Measurements from ENCODE around the gene TRIM41. TPM values are rescaled to one million over a fixed set of nuclear protein-coding genes. Genes with fewer than 3 reads are reported as not detected.
"Not testable (repeated sequence)": the region's sequence is repeated elsewhere in the genome, so short reads cannot be mapped to it uniquely, and the experiment has no call there.

Gene TRIM41
- total RNA-seq, 1 donor from 2014 or later, result 17.5 TPM

GRCh38 chr5:181259974-181260719, 37.1 kb downstream of the TRIM41 start:
- H3K36me3 ChIP-seq (ENCODE audit: control insufficient read depth, insufficient read depth, low read length), result no peaks in the 10 kb centered on the region
- DNase-seq (ENCODE audit: low read depth), result no peak
- peak overlapping the region; percentile 67 for H3K4me3 ChIP-seq (ENCODE audit: low read depth, low read length)
- TF ChIP-seq CTCF (IDR thresholded peaks at IDR 0.05; ENCODE audit: insufficient read depth, low read length, poor library complexity, severe bottlenecking), result no peak
- H3K27me3 ChIP-seq (ENCODE audit: control insufficient read depth, insufficient read depth, low read length), result no peaks in the 10 kb centered on the region

DNA sequence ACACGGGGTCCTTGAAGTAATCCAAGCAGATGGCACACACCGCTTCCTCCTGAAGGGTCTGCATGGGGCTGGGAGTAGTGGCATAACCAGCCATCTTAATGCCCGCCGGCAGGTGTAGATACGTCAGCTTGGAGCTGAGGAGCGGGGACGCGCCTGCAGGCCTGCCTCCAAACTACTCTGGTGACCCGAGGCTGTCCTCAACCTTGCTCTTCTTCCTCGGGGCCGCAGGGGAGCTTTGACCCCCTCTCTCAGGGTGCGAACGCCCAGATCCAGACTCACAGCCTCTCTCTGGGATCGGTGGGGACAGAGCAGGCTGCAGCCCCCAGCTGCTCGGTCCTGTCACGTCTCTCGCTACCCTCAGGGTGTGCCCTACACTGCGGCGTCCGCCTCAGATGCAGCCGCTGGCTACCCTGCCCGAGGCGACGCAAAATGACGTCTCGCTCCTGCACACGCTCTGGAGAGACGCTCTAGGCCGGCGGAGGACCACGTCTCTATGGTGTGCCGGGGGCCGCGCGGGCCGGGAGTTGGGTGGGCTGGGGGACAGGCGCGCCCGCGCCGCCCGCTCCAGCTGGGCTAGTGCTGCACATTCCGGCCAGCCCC, 37.7 kb downstream of the TRIM41 start, which contains the start of gene TRIM52:
TRIM52 (minus strand) TSS at position 424 of the 600 bp plus-strand sequence; CDS start at position 94, 330 bp downstream.
- TF ChIP-seq CTCF (IDR thresholded peaks at IDR 0.05; ENCODE audit: insufficient read depth, low read length, poor library complexity, severe bottlenecking), result no peak
- DNase-seq (ENCODE audit: low read depth), result peak; percentile 65
- Histone ChIP-seq H3K4me3 (ENCODE audit: low read depth, low read length) (peak within 1 kb of the TSS; percentile 67), H3K27me3 (ENCODE audit: control insufficient read depth, insufficient read depth, low read length) (no peaks in the 10 kb centered on the region), H3K36me3 (ENCODE audit: control insufficient read depth, insufficient read depth, low read length) (no peaks in the 10 kb centered on the region)

GRCh38 chr5:181261320-181262049, 38.4 kb downstream of the TRIM41 start:
- H3K4me3 ChIP-seq (ENCODE audit: low read depth, low read length), result peak overlapping the region; percentile 67
- TF ChIP-seq CTCF (IDR thresholded peaks at IDR 0.05; ENCODE audit: insufficient read depth, low read length, poor library complexity, severe bottlenecking), result no peak
- DNase-seq (ENCODE audit: low read depth), result no peak
- no peaks in the 10 kb centered on the region for H3K36me3 ChIP-seq (ENCODE audit: control insufficient read depth, insufficient read depth, low read length)
- H3K27me3 ChIP-seq (ENCODE audit: control insufficient read depth, insufficient read depth, low read length), result no peaks in the 10 kb centered on the region

- no peak overlapping the region for H3K4me3 ChIP-seq (ENCODE audit: low read depth, low read length)
- TF ChIP-seq CTCF (IDR thresholded peaks at IDR 0.05; ENCODE audit: insufficient read depth, low read length, poor library complexity, severe bottlenecking), result no peak
- no peaks in the 10 kb centered on the region for H3K36me3 ChIP-seq (ENCODE audit: control insufficient read depth, insufficient read depth, low read length)
- no peak for DNase-seq (ENCODE audit: low read depth)
- H3K27me3 ChIP-seq (ENCODE audit: control insufficient read depth, insufficient read depth, low read length), result no peaks in the 10 kb centered on the region
Measured at GRCh38 chr5:181263633-181264032, 40.6 kb downstream of the TRIM41 start.

GRCh38 chr5:181265092-181265671, 42.1 kb downstream of the TRIM41 start:
- Histone ChIP-seq H3K27me3 (ENCODE audit: control insufficient read depth, insufficient read depth, low read length) (no peaks in the 10 kb centered on the region), H3K36me3 (ENCODE audit: control insufficient read depth, insufficient read depth, low read length) (no peaks in the 10 kb centered on the region), H3K4me3 (ENCODE audit: low read depth, low read length) (no peak overlapping the region)
- no peak for TF ChIP-seq CTCF (IDR thresholded peaks at IDR 0.05; ENCODE audit: insufficient read depth, low read length, poor library complexity, severe bottlenecking)
- no peak for DNase-seq (ENCODE audit: low read depth)

DNA sequence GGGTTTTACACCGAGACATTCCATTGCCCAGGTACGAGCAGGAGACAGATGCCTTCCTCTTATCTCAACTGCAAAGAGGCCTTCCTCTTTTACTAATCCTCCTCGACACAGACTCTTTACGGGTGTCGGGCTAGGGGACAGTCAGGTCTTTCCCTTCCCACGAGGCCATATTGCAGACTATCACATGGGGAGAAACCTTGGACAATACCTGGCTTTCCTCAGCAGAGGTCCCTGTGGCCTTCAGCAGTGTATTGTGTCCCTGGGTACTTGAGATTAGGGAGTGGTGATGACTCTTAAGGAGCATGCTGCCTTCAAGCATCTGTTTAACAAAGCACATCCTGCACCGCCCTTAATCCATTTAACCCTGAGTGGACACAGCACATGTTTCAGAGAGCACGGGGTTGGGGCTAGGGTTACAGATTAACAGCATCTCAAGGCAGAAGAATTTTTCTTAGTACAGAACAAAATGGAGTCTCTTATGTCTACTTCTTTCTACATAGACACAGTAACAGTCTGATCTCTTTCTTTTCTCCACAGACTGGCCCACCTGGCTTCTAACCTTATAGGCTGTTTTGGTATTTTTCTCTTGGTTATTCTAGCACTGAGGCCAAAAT, 44.3 kb downstream of the TRIM41 start:
- not testable (repeated sequence) for DNase-seq (ENCODE audit: low read depth); H3K27me3 ChIP-seq (ENCODE audit: control insufficient read depth, insufficient read depth, low read length); H3K4me3 ChIP-seq (ENCODE audit: low read depth, low read length); H3K36me3 ChIP-seq (ENCODE audit: control insufficient read depth, insufficient read depth, low read length)

DNA sequence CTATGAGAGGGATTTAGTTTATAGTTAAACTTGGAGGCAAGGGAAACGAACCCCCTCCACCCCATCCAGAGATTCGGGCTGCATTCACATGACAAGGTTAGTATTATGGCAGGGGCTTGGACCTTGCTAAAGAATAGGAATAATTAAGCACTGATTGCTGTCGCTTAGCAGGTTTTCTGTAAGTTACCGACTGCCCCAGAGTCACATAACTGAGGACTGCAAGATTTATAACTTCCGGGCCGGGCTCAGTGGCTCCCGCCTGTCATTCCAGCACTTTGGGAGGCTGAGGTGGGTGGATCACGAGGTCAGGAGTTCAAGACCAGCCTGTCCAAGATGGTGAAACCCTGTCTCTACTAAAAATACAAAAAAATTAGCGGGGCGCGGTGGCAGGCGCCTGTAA, 44.8 kb downstream of the TRIM41 start:
- H3K27me3 ChIP-seq (ENCODE audit: control insufficient read depth, insufficient read depth, low read length); DNase-seq (ENCODE audit: low read depth); H3K36me3 ChIP-seq (ENCODE audit: control insufficient read depth, insufficient read depth, low read length); H3K4me3 ChIP-seq (ENCODE audit: low read depth, low read length): not testable (repeated sequence)
